ENCODE measurements around the gene MCC. TPM values are rescaled to one million over a fixed set of nuclear protein-coding genes. Genes with fewer than 3 reads are reported as not detected.

Gene MCC
- polyA plus RNA-seq, 1 donor (not counting 4 experiments of a cell fraction or from before 2014, with no cell fraction given): 24.6 TPM

GRCh38 chr5:113171520-113171919 lies 316.7 kb downstream of the MCC start:
- Histone ChIP-seq H3K4me2 (ENCODE audit: control insufficient read depth, extremely low read depth, insufficient read depth, low read depth, low read length) (no peak overlapping the region), H4K20me1 (ENCODE audit: control insufficient read depth, extremely low read depth, insufficient read depth, low read length) (no peaks in the 10 kb centered on the region), H3K4me1 (ENCODE audit: control insufficient read depth, extremely low read depth, insufficient read depth, low read length) (peaks cover 33% of the 10 kb centered on the region), H3K27ac (ENCODE audit: control insufficient read depth, insufficient read depth, low read length) (no peak overlapping the region), H3K4me3 (ENCODE audit: control insufficient read depth in 2 of 3, extremely low read depth in 1 of 3, insufficient read depth in 2 of 3, low read depth in 1 of 3, low read length in 3 of 3) (no peak overlapping the region), H2AFZ (ENCODE audit: control insufficient read depth, low read length) (no peak overlapping the region), H3K9ac (ENCODE audit: control insufficient read depth, extremely low read depth, insufficient read depth, low read length) (no peak overlapping the region), H3K9me1 (ENCODE audit: control insufficient read depth, extremely low read depth, insufficient read depth, low read length) (no peaks in the 10 kb centered on the region), H3K27me3 (ENCODE audit: control insufficient read depth, extremely low read depth, insufficient read depth, low read length) (no peaks in the 10 kb centered on the region), H3K9me3 (ENCODE audit: control insufficient read depth, low read depth, low read length) (no peaks in the 10 kb centered on the region), H3K79me2 (ENCODE audit: control insufficient read depth, insufficient read depth, low read length) (peaks cover 30% of the 10 kb centered on the region), H3K36me3 (ENCODE audit: control insufficient read depth in 2 of 2, extremely low read depth in 1 of 2, insufficient read depth in 2 of 2, low read length in 2 of 2) (peaks cover 0 to 3% of the 10 kb centered on the region in 2 experiments)
- dilution Hi-C loops (cut with MboI; ENCODE audit: extremely low pct_ligation_motif_present, low sequenced_read_pairs): no loop called here
- TF ChIP-seq EZH2 (IDR thresholded peaks at IDR 0.05; ENCODE audit: low read length) (no peak), CTCF (optimal IDR thresholded peaks at IDR 0.05 in 1 of 3, IDR thresholded peaks at IDR 0.05 in 1 of 3, conservative IDR thresholded peaks at IDR 0.05 in 1 of 3; ENCODE audit: extremely low read depth in 1 of 3, insufficient read depth in 2 of 3, low read length in 3 of 3) (no peak)
- FAIRE-seq (no peak), DNase-seq (ENCODE audit: low read depth, low spot score) (no peak)

- dilution Hi-C loops (cut with MboI; ENCODE audit: extremely low pct_ligation_motif_present, low sequenced_read_pairs): no loop called here
- Histone ChIP-seq H3K79me2 (ENCODE audit: control insufficient read depth, insufficient read depth, low read length) (peaks cover 26% of the 10 kb centered on the region), H3K4me3 (ENCODE audit: control insufficient read depth in 2 of 3, extremely low read depth in 1 of 3, insufficient read depth in 2 of 3, low read depth in 1 of 3, low read length in 3 of 3) (no peak overlapping the region), H3K27ac (ENCODE audit: control insufficient read depth, insufficient read depth, low read length) (no peak overlapping the region), H3K9me3 (ENCODE audit: control insufficient read depth, low read depth, low read length) (no peaks in the 10 kb centered on the region), H3K27me3 (ENCODE audit: control insufficient read depth, extremely low read depth, insufficient read depth, low read length) (no peaks in the 10 kb centered on the region), H3K4me2 (ENCODE audit: control insufficient read depth, extremely low read depth, insufficient read depth, low read depth, low read length) (no peak overlapping the region), H3K9me1 (ENCODE audit: control insufficient read depth, extremely low read depth, insufficient read depth, low read length) (no peaks in the 10 kb centered on the region), H2AFZ (ENCODE audit: control insufficient read depth, low read length) (no peak overlapping the region), H3K9ac (ENCODE audit: control insufficient read depth, extremely low read depth, insufficient read depth, low read length) (no peak overlapping the region), H4K20me1 (ENCODE audit: control insufficient read depth, extremely low read depth, insufficient read depth, low read length) (no peaks in the 10 kb centered on the region), H3K4me1 (ENCODE audit: control insufficient read depth, extremely low read depth, insufficient read depth, low read length) (peaks cover 41% of the 10 kb centered on the region), H3K36me3 (ENCODE audit: control insufficient read depth in 2 of 2, extremely low read depth in 1 of 2, insufficient read depth in 2 of 2, low read length in 2 of 2) (peaks cover 0 to 3% of the 10 kb centered on the region in 2 experiments)
- FAIRE-seq (no peak), DNase-seq (ENCODE audit: low read depth, low spot score) (no peak)
- TF ChIP-seq CTCF (optimal IDR thresholded peaks at IDR 0.05 in 1 of 3, IDR thresholded peaks at IDR 0.05 in 1 of 3, conservative IDR thresholded peaks at IDR 0.05 in 1 of 3; ENCODE audit: extremely low read depth in 1 of 3, insufficient read depth in 2 of 3, low read length in 3 of 3): no peak
- TF ChIP-seq EZH2 (IDR thresholded peaks at IDR 0.05; ENCODE audit: low read length): no peak
Measured at GRCh38 chr5:113170707-113171106, 317.5 kb downstream of the MCC start.
